ENCODE measurements around the gene KRTAP2-3. TPM values are rescaled to one million over a fixed set of nuclear protein-coding genes. Genes with fewer than 3 reads are reported as not detected.

KRTAP2-3 gene
- total and polyA plus RNA-seq, 2 donors, result not detected

DNA sequence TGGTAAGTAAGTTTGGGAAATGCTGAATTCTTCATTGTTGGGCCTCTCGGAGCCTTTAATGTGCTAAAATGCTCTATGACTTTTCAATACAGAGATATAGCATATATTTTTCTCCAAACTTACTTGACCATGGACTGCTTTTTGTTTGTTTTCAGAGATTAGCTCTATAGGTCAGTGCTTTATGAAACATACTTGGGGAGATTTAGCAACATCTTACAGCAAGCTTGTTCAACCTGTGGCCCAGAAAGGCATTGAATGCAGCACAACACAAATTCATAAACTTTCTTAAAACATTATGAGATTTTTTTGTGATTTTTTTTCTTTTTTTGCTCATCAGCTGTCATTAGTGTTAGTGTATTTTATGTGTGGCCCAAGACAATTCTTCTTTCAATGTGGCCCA is 50.0 kb downstream of the KRTAP2-3 start:
- no peaks in the 10 kb centered on the region for H3K36me3 ChIP-seq (ENCODE audit: insufficient read depth)
- H3K4me3 ChIP-seq (ENCODE audit: low read depth, low read length), result no peak overlapping the region
- H3K4me1 ChIP-seq (ENCODE audit: insufficient read depth), result no peaks in the 10 kb centered on the region
- WGBS, result 82% methylated on average over 1 of the region's 1 CpG
- H3K27ac ChIP-seq (ENCODE audit: low read depth), result no peak overlapping the region
- no peak for DNase-seq (ENCODE audit: extremely low spot score)

DNA sequence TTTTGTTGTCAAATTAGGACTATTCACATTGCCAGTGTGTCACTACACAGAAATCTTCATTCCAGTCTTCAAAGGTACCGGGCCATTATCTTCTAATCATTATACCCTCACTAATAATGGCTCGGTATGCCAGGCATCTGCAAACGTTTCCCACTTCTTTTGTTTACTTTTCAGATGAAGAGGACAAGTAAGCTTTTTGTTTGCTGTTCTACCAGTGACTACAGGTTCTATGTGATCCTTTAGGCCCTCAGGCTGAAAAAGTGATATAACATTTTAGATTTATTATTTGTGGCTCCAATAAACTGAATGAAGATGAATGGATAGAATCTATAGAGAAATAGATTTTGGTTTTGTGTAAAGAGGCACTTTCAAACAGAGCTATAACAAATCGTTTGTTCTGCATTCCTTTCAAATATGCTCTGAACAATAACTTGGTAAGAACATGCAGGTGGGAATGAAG is 50.6 kb downstream of the KRTAP2-3 start:
- no peak for DNase-seq (ENCODE audit: extremely low spot score)
- no peaks in the 10 kb centered on the region for H3K36me3 ChIP-seq (ENCODE audit: insufficient read depth)
- H3K27ac ChIP-seq (ENCODE audit: low read depth), result no peak overlapping the region
- H3K4me3 ChIP-seq (ENCODE audit: low read depth, low read length), result no peak overlapping the region
- no peaks in the 10 kb centered on the region for H3K4me1 ChIP-seq (ENCODE audit: insufficient read depth)
- 40% methylated on average over 4 of the region's 4 CpGs for WGBS

Other genes with a start within 250 kb of the KRTAP2-3 start
Only the 30 nearest of the 38 such genes appear.
- gene KRT20, start 174.9 kb downstream of the KRTAP2-3 start, total RNA-seq, result 23.2 TPM
- 2.2 TPM for gene KRT20, start 174.9 kb downstream of the KRTAP2-3 start, polyA plus RNA-seq
- 14.7 TPM for gene KRT23, start 122.5 kb downstream of the KRTAP2-3 start, total RNA-seq
- 0.87 TPM for gene KRT23, start 122.5 kb downstream of the KRTAP2-3 start, polyA plus RNA-seq
- not detected for gene KRT39, start 93.2 kb downstream of the KRTAP2-3 start, total RNA-seq
- gene KRT39, start 93.2 kb downstream of the KRTAP2-3 start, polyA plus RNA-seq, result not detected
- gene KRT40, start 75.8 kb downstream of the KRTAP2-3 start, total RNA-seq, result not detected
- gene KRT40, start 75.8 kb downstream of the KRTAP2-3 start, polyA plus RNA-seq, result not detected
- gene KRTAP3-3, start 66.0 kb downstream of the KRTAP2-3 start, total RNA-seq, result not detected
- gene KRTAP3-3, start 66.0 kb downstream of the KRTAP2-3 start, polyA plus RNA-seq, result not detected
- not detected for gene KRTAP3-2, start 60.2 kb downstream of the KRTAP2-3 start, total RNA-seq
- gene KRTAP3-2, start 60.2 kb downstream of the KRTAP2-3 start, polyA plus RNA-seq, result not detected
- gene KRTAP3-1, start 51.0 kb downstream of the KRTAP2-3 start, total RNA-seq, result not detected
- gene KRTAP3-1, start 51.0 kb downstream of the KRTAP2-3 start, polyA plus RNA-seq, result not detected
- gene KRTAP1-5, start 32.9 kb downstream of the KRTAP2-3 start, total RNA-seq, result not detected
- gene KRTAP1-5, start 32.9 kb downstream of the KRTAP2-3 start, polyA plus RNA-seq, result 0.11 TPM
- gene KRTAP1-4, start 29.9 kb downstream of the KRTAP2-3 start, total RNA-seq, result not detected
- not detected for gene KRTAP1-4, start 29.9 kb downstream of the KRTAP2-3 start, polyA plus RNA-seq
- not detected for gene KRTAP1-3, start 25.2 kb downstream of the KRTAP2-3 start, total RNA-seq
- gene KRTAP1-3, start 25.2 kb downstream of the KRTAP2-3 start, polyA plus RNA-seq, result not detected
- gene KRTAP1-1, start 18.7 kb downstream of the KRTAP2-3 start, total RNA-seq, result not detected
- not detected for gene KRTAP1-1, start 18.7 kb downstream of the KRTAP2-3 start, polyA plus RNA-seq
- gene KRTAP2-1, start 12.8 kb downstream of the KRTAP2-3 start, total RNA-seq, result not detected
- gene KRTAP2-1, start 12.8 kb downstream of the KRTAP2-3 start, polyA plus RNA-seq, result not detected
- not detected for gene KRTAP2-2, start 4.9 kb downstream of the KRTAP2-3 start, total RNA-seq
- not detected for gene KRTAP2-2, start 4.9 kb downstream of the KRTAP2-3 start, polyA plus RNA-seq
- gene KRTAP2-4, start 5.8 kb upstream of the KRTAP2-3 start, total RNA-seq, result not detected
- gene KRTAP2-4, start 5.8 kb upstream of the KRTAP2-3 start, polyA plus RNA-seq, result not detected
- gene KRTAP4-7, start 24.0 kb upstream of the KRTAP2-3 start, total RNA-seq, result not detected
- not detected for gene KRTAP4-7, start 24.0 kb upstream of the KRTAP2-3 start, polyA plus RNA-seq
- gene KRTAP4-8, start 38.0 kb upstream of the KRTAP2-3 start, total RNA-seq, result not detected
- not detected for gene KRTAP4-8, start 38.0 kb upstream of the KRTAP2-3 start, polyA plus RNA-seq
- not detected for gene KRTAP4-16, start 42.1 kb upstream of the KRTAP2-3 start, total RNA-seq
- gene KRTAP4-16, start 42.1 kb upstream of the KRTAP2-3 start, polyA plus RNA-seq, result not detected
- not detected for gene KRTAP4-9, start 45.3 kb upstream of the KRTAP2-3 start, total RNA-seq
- not detected for gene KRTAP4-9, start 45.3 kb upstream of the KRTAP2-3 start, polyA plus RNA-seq
- not detected for gene KRTAP4-11, start 58.3 kb upstream of the KRTAP2-3 start, total RNA-seq
- not detected for gene KRTAP4-11, start 58.3 kb upstream of the KRTAP2-3 start, polyA plus RNA-seq
- gene KRTAP4-12, start 64.1 kb upstream of the KRTAP2-3 start, total RNA-seq, result not detected
- not detected for gene KRTAP4-12, start 64.1 kb upstream of the KRTAP2-3 start, polyA plus RNA-seq
- gene KRTAP4-6, start 80.4 kb upstream of the KRTAP2-3 start, total RNA-seq, result not detected
- gene KRTAP4-6, start 80.4 kb upstream of the KRTAP2-3 start, polyA plus RNA-seq, result not detected
- not detected for gene KRTAP4-5, start 89.7 kb upstream of the KRTAP2-3 start, total RNA-seq
- gene KRTAP4-5, start 89.7 kb upstream of the KRTAP2-3 start, polyA plus RNA-seq, result not detected
- not detected for gene KRTAP4-4, start 100.6 kb upstream of the KRTAP2-3 start, total RNA-seq
- not detected for gene KRTAP4-4, start 100.6 kb upstream of the KRTAP2-3 start, polyA plus RNA-seq
- not detected for gene KRTAP4-3, start 108.1 kb upstream of the KRTAP2-3 start, total RNA-seq
- gene KRTAP4-3, start 108.1 kb upstream of the KRTAP2-3 start, polyA plus RNA-seq, result not detected
- gene KRTAP4-2, start 118.1 kb upstream of the KRTAP2-3 start, total RNA-seq, result not detected
- not detected for gene KRTAP4-2, start 118.1 kb upstream of the KRTAP2-3 start, polyA plus RNA-seq
- gene KRTAP4-1, start 124.8 kb upstream of the KRTAP2-3 start, total RNA-seq, result not detected
- gene KRTAP4-1, start 124.8 kb upstream of the KRTAP2-3 start, polyA plus RNA-seq, result not detected
- not detected for gene KRTAP9-1, start 129.8 kb upstream of the KRTAP2-3 start, total RNA-seq
- not detected for gene KRTAP9-1, start 129.8 kb upstream of the KRTAP2-3 start, polyA plus RNA-seq
- not detected for gene KRTAP9-2, start 166.5 kb upstream of the KRTAP2-3 start, total RNA-seq
- not detected for gene KRTAP9-2, start 166.5 kb upstream of the KRTAP2-3 start, polyA plus RNA-seq
- gene KRTAP9-3, start 172.3 kb upstream of the KRTAP2-3 start, total RNA-seq, result not detected
- not detected for gene KRTAP9-3, start 172.3 kb upstream of the KRTAP2-3 start, polyA plus RNA-seq
- not detected for gene KRTAP9-8, start 177.9 kb upstream of the KRTAP2-3 start, total RNA-seq
- not detected for gene KRTAP9-8, start 177.9 kb upstream of the KRTAP2-3 start, polyA plus RNA-seq

All from urinary bladder (tissue), 4 donors.